Mesenchymal stem cell (in vitro differentiated cells and primary cell): Measurements from ENCODE around the gene CFDP1.
A peak's percentile ranks its signal among the peaks of the same experiment; 100 is the strongest.

Experiments
- DNase-seq: peaks from one replicate; pipeline ENCODE4 v3.0.0-alpha.2; 2013
- H2AFZ ChIP-seq: one replicate; pipeline ENCODE4 v1.6.1; 2013; ENCODE audit warnings: low read depth, mild to moderate bottlenecking, control low read depth, inconsistent platforms, low read length, moderate library complexity
- H2AK5ac ChIP-seq: 2 replicates; pipeline ENCODE4 v1.6.1; 2013; ENCODE audit warnings: low read length, moderate library complexity, mild to moderate bottlenecking, inconsistent platforms; ENCODE audit not compliant: severe bottlenecking
- H2BK120ac ChIP-seq: one replicate; pipeline ENCODE4 v1.6.1; 2013; ENCODE audit warnings: low read depth, mild to moderate bottlenecking, inconsistent platforms, low read length, moderate library complexity
- H2BK12ac ChIP-seq, 2 experiments: one replicate each; pipeline ENCODE4 v1.6.1; 2013; ENCODE audit warnings: inconsistent platforms in 2 of 2, low read length in 2 of 2, mild to moderate bottlenecking in 2 of 2, moderate library complexity in 2 of 2, control low read depth in 1 of 2
- H2BK15ac ChIP-seq: one replicate; pipeline ENCODE4 v1.6.1; 2013; ENCODE audit warnings: mild to moderate bottlenecking, low read depth, inconsistent platforms; ENCODE audit not compliant: poor library complexity, severe bottlenecking
- H2BK5ac ChIP-seq: 2 replicates; pipeline ENCODE4 v1.6.1; 2013; ENCODE audit warnings: low read depth, mild to moderate bottlenecking, low read length, control low read depth, inconsistent platforms; ENCODE audit not compliant: poor library complexity, severe bottlenecking
- H3K14ac ChIP-seq, 2 experiments: one replicate each; pipeline ENCODE4 v1.6.1; 2013; ENCODE audit warnings: inconsistent platforms in 2 of 2, low read length in 2 of 2, control low read depth in 1 of 2, mild to moderate bottlenecking in 1 of 2, moderate library complexity in 1 of 2
- H3K18ac ChIP-seq, 2 experiments: one replicate each; pipeline ENCODE4 v1.6.1; 2013; ENCODE audit warnings: inconsistent platforms in 2 of 2, low read length in 2 of 2, control low read depth in 1 of 2, low read depth in 1 of 2, mild to moderate bottlenecking in 1 of 2
- H3K23ac ChIP-seq, 2 experiments: one replicate each; pipeline ENCODE4 v1.6.1; 2013; ENCODE audit warnings: inconsistent platforms in 2 of 2, low read length in 2 of 2, mild to moderate bottlenecking in 2 of 2, moderate library complexity in 2 of 2, control low read depth in 1 of 2
- H3K27ac ChIP-seq: 2 replicates; pipeline ENCODE4 v1.5.1; 2013; ENCODE audit warnings: mild to moderate bottlenecking, moderate library complexity, low read length, control low read depth, inconsistent platforms; ENCODE audit not compliant: poor library complexity, severe bottlenecking
- H3K27me3 ChIP-seq, 2 experiments: 2 replicates each; pipeline versions ENCODE4 v1.6.1 to v1.7.0; 2013; ENCODE audit warnings: low read length in 2 of 2, mild to moderate bottlenecking in 2 of 2, moderate library complexity in 2 of 2, control low read depth in 1 of 2, inconsistent platforms in 1 of 2; ENCODE audit not compliant: control insufficient read depth in 1 of 2, insufficient read depth in 1 of 2
- H3K36me3 ChIP-seq, 2 experiments: 2 replicates each; pipeline versions ENCODE4 v1.6.1 to v1.7.0; 2013; ENCODE audit warnings: low read length in 2 of 2, control low read depth in 1 of 2, inconsistent platforms in 1 of 2, low read depth in 1 of 2, mild to moderate bottlenecking in 1 of 2; ENCODE audit not compliant: insufficient read depth in 2 of 2, control insufficient read depth in 1 of 2
- H3K4ac ChIP-seq, 2 experiments: one replicate each; pipeline ENCODE4 v1.6.1; 2013; ENCODE audit warnings: inconsistent platforms in 2 of 2, low read length in 2 of 2, mild to moderate bottlenecking in 2 of 2, moderate library complexity in 2 of 2, control low read depth in 1 of 2, low read depth in 1 of 2
- H3K4me1 ChIP-seq: 2 replicates; pipeline ENCODE4 v1.6.1; 2013; ENCODE audit warnings: low read depth, low read length, control low read depth; ENCODE audit not compliant: control insufficient read depth, insufficient read depth
- H3K4me2 ChIP-seq: 2 replicates; pipeline ENCODE4 v1.6.1; 2013; ENCODE audit warnings: low read length, mild to moderate bottlenecking, inconsistent platforms; ENCODE audit not compliant: poor library complexity, severe bottlenecking
- H3K4me3 ChIP-seq, 2 experiments: 2 replicates each; pipeline versions ENCODE4 v1.5.1 to v1.7.0; 2013; ENCODE audit warnings: low read length in 2 of 2, mild to moderate bottlenecking in 2 of 2, control low read depth in 1 of 2, low read depth in 1 of 2; ENCODE audit not compliant: insufficient read depth in 1 of 2
- H3K79me1 ChIP-seq: replicated peaks from 2 replicates; pipeline ENCODE4 v1.6.1; 2013; ENCODE audit warnings: mild to moderate bottlenecking, control low read depth, low read length, inconsistent platforms; ENCODE audit not compliant: poor library complexity, severe bottlenecking
- H3K9ac ChIP-seq: 2 replicates; pipeline ENCODE4 v1.7.0; 2013; ENCODE audit warnings: mild to moderate bottlenecking, low read length, moderate library complexity
- H3K9me3 ChIP-seq: 2 replicates; pipeline ENCODE4 v1.7.0; 2013; ENCODE audit warnings: mild to moderate bottlenecking, low read length; ENCODE audit not compliant: control insufficient read depth
- H4K8ac ChIP-seq: one replicate; pipeline ENCODE4 v1.6.1; 2013; ENCODE audit warnings: inconsistent platforms, mild to moderate bottlenecking, low read length, moderate library complexity
- H4K91ac ChIP-seq: one replicate; pipeline ENCODE4 v1.6.1; 2013; ENCODE audit warnings: mild to moderate bottlenecking, low read length, inconsistent platforms
- WGBS: methylation state at CpG from one replicate; pipeline ENCODE4 v1.1.7; 2013; ENCODE audit warnings: mixed read lengths; 5-methylcytosine and 5-hydroxymethylcytosine counted together

Gene CFDP1

DNA sequence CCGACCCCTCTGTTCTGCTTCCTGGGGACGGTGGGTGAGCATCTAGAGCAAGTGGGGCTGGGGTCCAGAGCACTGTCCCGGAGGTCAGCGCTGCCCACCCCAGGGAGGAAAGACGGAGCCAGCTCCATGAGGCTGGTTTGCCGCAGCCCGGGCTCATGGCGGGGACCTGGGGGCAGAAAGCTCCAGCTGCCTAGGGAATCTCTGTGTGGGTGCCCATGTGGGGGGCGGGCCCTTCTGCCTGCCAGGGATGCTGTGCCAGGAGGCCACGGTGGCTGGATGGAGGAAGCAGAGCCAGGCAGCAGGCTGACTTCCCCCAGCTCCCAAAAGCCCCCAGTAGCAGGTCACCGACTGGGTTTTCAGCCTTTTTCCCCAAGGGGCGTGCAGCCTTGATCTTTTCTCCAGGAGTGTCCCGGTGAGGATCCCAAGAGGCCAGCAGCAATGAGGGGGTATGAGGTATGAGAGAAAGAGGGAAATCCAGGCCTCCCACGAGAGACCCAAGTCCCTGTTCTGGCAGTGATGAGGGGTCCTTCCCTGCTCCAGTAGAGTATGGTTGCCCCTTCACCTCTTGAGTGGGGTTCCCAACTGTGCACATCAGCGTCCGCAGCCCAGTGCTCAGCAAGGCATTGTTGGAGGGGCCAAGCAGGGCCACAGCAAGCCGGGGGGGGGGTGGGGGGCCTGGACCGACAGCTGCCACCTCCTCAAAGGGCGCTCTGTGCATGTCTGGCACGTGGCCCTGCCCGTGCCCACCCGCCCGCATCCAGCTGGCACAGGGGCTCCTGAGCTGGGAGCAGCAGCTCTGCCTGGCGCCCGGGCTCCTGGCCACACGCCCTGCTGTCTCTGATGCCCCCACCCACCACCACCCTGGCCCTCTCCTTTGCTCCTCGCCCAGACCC, 166.3 kb downstream of the CFDP1 start:
- no peaks in the 10 kb centered on the region for H3K9me3 ChIP-seq
- H2AK5ac ChIP-seq, result peak overlapping the region; percentile 97
- 90% methylated on average over 27 of the region's 27 CpGs for WGBS
- H3K4me2 ChIP-seq, result peak overlapping the region; percentile 70
- peak overlapping the region; percentile 13 for H3K27ac ChIP-seq
- no peaks in the 10 kb centered on the region for H3K27me3 ChIP-seq
- H2BK120ac ChIP-seq, result peak overlapping the region; percentile 90
- no peak overlapping the region for H2BK5ac ChIP-seq
- peaks cover 53% of the 10 kb centered on the region for H3K4me1 ChIP-seq
- H3K4me3 ChIP-seq, result peak overlapping the region in 1 of 2 experiments; percentile 89
- H3K4ac ChIP-seq, result peak overlapping the region; percentile 87 to 90
- no peak overlapping the region for H3K14ac ChIP-seq
- peak overlapping the region; percentile 92 to 94 for H3K18ac ChIP-seq
- no peak overlapping the region for H3K23ac ChIP-seq
- peak overlapping the region; percentile 97 for H3K9ac ChIP-seq
- peak overlapping the region; percentile 82 for H4K8ac ChIP-seq
- H2BK15ac ChIP-seq, result peak overlapping the region; percentile 80
- no peak for DNase-seq
- peak overlapping the region; percentile 92 for H4K91ac ChIP-seq
- peak overlapping the region; percentile 49 to 89 for H2BK12ac ChIP-seq
- H3K79me1 ChIP-seq, result peaks cover 12% of the 10 kb centered on the region
- H3K36me3 ChIP-seq, result peaks cover 3 to 22% of the 10 kb centered on the region in 2 experiments
- H2AFZ ChIP-seq, result no peak overlapping the region

DNA sequence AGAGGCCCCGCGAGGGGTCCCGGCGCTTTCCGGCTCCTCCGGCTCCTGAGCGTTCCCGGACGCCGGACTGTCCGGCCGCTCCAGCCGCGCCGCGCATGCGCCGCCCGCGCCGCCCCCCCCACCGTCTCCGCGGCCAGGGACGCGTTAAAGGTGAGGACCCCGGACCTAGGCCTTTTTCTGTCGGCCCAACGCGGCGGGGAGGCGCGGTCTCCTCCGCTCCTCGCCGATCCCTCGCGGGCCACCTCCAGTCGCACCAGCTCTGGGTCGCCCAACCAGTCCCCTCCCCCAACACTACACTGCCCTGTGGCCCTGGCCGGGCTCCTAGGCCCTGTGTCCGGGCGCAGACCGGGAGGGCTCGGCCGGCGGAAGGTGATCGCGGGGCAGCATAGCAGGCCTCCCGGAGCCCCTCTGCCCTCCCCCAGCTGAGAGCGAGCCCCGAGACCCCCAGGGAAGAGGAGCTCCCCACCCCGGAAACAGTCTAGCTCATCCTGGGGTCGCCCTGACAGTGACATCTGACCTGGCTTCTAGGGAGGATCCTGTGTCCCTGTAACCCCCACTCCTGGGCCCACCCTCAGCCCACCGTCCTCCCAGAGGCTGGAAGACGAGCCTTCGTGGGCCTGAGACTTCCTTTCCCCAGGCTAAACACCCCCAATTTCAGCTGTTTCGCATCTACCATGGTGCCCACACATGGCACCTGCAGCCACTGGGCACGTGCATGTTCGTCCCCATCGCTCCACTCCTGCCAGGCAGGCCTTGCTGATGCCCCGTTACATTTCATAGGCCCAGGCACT, 167.2 kb downstream of the CFDP1 start:
- peak overlapping the region; percentile 66 for H2AFZ ChIP-seq
- H3K9me3 ChIP-seq, result no peaks in the 10 kb centered on the region
- peaks cover 58% of the 10 kb centered on the region for H3K4me1 ChIP-seq
- H2BK5ac ChIP-seq, result peak overlapping the region; percentile 97
- H4K91ac ChIP-seq, result peak overlapping the region; percentile 92
- peak overlapping the region in 1 of 2 experiments; percentile 57 for H3K23ac ChIP-seq
- no peaks in the 10 kb centered on the region for H3K27me3 ChIP-seq
- H2BK12ac ChIP-seq, result peak overlapping the region; percentile 89 to 99
- DNase-seq, result peak; percentile 68
- peak overlapping the region; percentile 86 to 92 for H3K14ac ChIP-seq
- H2BK15ac ChIP-seq, result peak overlapping the region; percentile 100
- peak overlapping the region; percentile 100 for H2BK120ac ChIP-seq
- peak overlapping the region; percentile 70 for H3K4me2 ChIP-seq
- H3K9ac ChIP-seq, result peak overlapping the region; percentile 97
- H3K79me1 ChIP-seq, result peaks cover 12% of the 10 kb centered on the region
- peak overlapping the region; percentile 82 for H4K8ac ChIP-seq
- H3K27ac ChIP-seq, result no peak overlapping the region
- H3K18ac ChIP-seq, result peak overlapping the region; percentile 92 to 94
- peak overlapping the region; percentile 97 for H2AK5ac ChIP-seq
- H3K4ac ChIP-seq, result peak overlapping the region; percentile 90 to 92
- peaks cover 3 to 30% of the 10 kb centered on the region in 2 experiments for H3K36me3 ChIP-seq
- H3K4me3 ChIP-seq, result peak overlapping the region; percentile 83 to 89
- WGBS, result 17% methylated on average over 49 of the region's 62 CpGs

DNA sequence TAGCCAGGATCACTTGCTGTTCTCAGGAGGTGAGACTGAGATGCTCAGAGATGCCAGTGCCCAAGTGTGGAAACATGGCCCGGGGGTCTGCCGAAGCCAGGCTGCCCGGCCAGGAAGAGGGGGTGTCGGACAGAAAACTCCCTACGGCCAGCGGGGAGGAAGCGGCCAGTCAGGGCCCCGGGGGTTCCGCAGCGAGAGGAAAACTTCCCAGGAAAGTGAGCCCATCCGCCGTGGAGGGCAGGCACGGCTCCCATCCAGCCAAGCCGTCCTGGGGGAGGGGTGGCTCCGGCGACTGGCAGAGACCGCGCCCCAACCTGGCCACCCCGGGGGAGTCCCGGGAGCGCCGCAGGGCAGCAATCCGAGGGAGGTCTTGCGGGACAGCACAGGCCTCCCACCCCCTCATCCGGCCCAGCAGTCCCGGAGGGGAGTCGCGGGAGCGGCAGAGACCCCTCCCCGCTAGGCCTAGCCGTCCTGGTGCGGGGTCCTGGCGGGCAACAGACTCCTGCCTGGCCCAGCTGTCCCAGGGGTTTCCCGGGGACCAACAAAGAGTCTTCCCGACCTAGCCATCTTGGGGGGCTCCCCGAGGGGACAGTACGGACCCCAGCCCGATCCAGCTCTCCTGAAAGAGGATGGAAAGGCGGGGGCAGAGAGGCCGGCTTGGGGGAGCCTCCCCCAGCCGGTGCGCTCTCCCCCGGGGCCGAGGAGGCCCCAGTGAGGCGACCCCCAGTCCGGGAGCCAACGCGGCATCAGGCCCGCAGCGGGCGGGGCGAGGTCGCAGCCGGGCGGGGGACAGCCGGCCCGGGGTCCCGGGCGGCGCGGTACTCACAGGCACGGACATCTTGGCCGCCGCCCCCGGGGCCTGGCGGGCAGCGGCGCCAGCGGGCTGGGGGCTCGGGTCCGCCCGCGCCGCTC, 168.0 kb downstream of the CFDP1 start:
- H4K91ac ChIP-seq, result peak overlapping the region; percentile 95
- peaks cover 3 to 33% of the 10 kb centered on the region in 2 experiments for H3K36me3 ChIP-seq
- peak overlapping the region; percentile 97 for H2BK15ac ChIP-seq
- peak overlapping the region; percentile 97 for H3K9ac ChIP-seq
- H2BK120ac ChIP-seq, result peak overlapping the region; percentile 100
- peak overlapping the region; percentile 97 for H2BK5ac ChIP-seq
- peak overlapping the region; percentile 92 to 96 for H3K14ac ChIP-seq
- H3K18ac ChIP-seq, result peak overlapping the region; percentile 91 to 94
- H3K4me1 ChIP-seq, result peaks cover 60% of the 10 kb centered on the region
- H3K4me2 ChIP-seq, result peak overlapping the region; percentile 74
- H3K79me1 ChIP-seq, result peaks cover 12% of the 10 kb centered on the region
- H3K27me3 ChIP-seq, result no peaks in the 10 kb centered on the region
- H2AFZ ChIP-seq, result no peak overlapping the region
- no peaks in the 10 kb centered on the region for H3K9me3 ChIP-seq
- peak overlapping the region in 1 of 2 experiments; percentile 76 for H2BK12ac ChIP-seq
- 1% methylated on average over 59 of the region's 74 CpGs for WGBS
- peak; percentile 23 for DNase-seq
- peak overlapping the region; percentile 92 to 96 for H3K4ac ChIP-seq
- peak overlapping the region; percentile 88 for H3K27ac ChIP-seq
- peak overlapping the region in 1 of 2 experiments; percentile 96 for H3K23ac ChIP-seq
- peak overlapping the region; percentile 88 for H2AK5ac ChIP-seq
- H3K4me3 ChIP-seq, result peak overlapping the region; percentile 83 to 89
- peak overlapping the region; percentile 83 for H4K8ac ChIP-seq
